A673 (cell line): ENCODE measurements around the gene TGFB1I1.

Experiments
- CTCF ChIP-seq: fragments of 300-800, 200-600 bp; sonication (generic); conservative IDR thresholded peaks from 2 replicates; pipeline ENCODE4 v1.5.1; 2017; ENCODE audit warnings: low read depth, mild to moderate bottlenecking, antibody characterized with exemption, low read length, moderate library complexity, mixed read lengths
- EZH2 ChIP-seq: fragments of 200-600 bp; sonication (generic); IDR thresholded peaks from 2 replicates; pipeline ENCODE4 v1.6.1; 2017; ENCODE audit warnings: borderline replicate concordance, low read depth, mild to moderate bottlenecking, mixed read lengths, antibody characterized with exemption, low read length; ENCODE audit not compliant: poor library complexity, severe bottlenecking

GRCh38 chr16:31477220-31478216, 5.6 kb downstream of the TGFB1I1 start:
- TF ChIP-seq CTCF (no peak), EZH2 (no peak)
